Sigmoid colon (tissue), 3 donors: Measurements from ENCODE around the gene DYNLT3.

Source experiments
- POLR2A ChIP-seq, 2 donors: fragments of 450-650 bp; IDR thresholded peaks; one replicate each; pipeline ENCODE4 v1.6.1; 2016; ENCODE audit warnings: antibody characterized with exemption in 2 of 2, mild to moderate bottlenecking in 2 of 2, moderate library complexity in 2 of 2
- TF ChIP-seq, protein P1 (sequence below), 4 experiments: fragments of 450-650 bp in 3 of 4; fragments of 200-600 bp in 1 of 4; IDR thresholded peaks; one replicate each; pipeline ENCODE4 v1.5.1; 2016 to 2019; ENCODE audit warnings: antibody characterized with exemption in 4 of 4, mild to moderate bottlenecking in 3 of 4, moderate library complexity in 2 of 4

DNA sequence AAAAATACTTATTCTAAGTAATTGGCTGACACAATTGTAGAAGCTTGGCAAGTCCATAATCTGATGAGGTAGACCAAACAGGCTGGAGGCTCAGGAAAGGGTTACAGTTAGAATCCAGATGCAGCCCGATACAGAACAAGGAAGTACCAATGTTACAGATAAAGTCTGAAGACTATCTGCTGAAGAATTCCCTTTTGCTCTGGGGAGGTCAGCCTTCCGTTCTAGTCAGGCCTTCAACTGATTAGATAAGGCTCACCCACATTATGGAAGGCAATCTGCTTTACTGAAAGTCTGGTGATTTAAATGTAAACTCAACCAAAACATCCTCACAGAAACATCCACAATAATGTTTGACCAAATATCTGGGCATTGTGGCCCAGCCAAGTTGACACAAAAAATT, 7.4 kb upstream of the DYNLT3 start:
- TF ChIP-seq, protein P1, sequence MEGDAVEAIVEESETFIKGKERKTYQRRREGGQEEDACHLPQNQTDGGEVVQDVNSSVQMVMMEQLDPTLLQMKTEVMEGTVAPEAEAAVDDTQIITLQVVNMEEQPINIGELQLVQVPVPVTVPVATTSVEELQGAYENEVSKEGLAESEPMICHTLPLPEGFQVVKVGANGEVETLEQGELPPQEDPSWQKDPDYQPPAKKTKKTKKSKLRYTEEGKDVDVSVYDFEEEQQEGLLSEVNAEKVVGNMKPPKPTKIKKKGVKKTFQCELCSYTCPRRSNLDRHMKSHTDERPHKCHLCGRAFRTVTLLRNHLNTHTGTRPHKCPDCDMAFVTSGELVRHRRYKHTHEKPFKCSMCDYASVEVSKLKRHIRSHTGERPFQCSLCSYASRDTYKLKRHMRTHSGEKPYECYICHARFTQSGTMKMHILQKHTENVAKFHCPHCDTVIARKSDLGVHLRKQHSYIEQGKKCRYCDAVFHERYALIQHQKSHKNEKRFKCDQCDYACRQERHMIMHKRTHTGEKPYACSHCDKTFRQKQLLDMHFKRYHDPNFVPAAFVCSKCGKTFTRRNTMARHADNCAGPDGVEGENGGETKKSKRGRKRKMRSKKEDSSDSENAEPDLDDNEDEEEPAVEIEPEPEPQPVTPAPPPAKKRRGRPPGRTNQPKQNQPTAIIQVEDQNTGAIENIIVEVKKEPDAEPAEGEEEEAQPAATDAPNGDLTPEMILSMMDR (IDR thresholded peaks at IDR 0.05): no peak
- no peak for TF ChIP-seq POLR2A (IDR thresholded peaks at IDR 0.05)
